ENCODE results near the gene PCOLCE2.

DNA sequence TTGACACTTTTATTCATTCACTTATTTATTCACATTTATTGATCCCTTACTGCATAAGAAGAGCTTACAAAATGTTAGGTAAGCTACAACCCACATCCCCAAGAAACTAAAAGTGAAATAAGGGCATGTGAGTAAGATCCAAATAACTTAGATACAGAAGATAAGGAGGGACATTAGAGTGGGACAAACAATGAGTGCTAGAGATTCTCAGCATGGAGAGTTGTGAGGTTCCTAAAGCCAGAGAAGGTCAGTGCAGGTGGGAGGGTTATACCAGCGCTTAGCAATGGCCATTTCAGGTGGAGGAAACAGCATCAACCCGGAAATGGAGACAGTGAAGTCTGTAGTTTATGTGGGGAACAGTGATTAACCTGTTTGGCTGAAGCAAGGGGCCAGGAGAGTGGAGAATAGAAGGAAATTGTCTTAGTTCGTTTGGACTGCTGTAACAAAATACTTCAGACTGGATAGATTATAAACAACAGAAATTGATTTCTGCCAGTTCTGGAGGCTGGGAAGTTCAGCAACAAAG, 25.5 kb upstream of the PCOLCE2 start:
- TF ChIP-seq, protein P1, sequence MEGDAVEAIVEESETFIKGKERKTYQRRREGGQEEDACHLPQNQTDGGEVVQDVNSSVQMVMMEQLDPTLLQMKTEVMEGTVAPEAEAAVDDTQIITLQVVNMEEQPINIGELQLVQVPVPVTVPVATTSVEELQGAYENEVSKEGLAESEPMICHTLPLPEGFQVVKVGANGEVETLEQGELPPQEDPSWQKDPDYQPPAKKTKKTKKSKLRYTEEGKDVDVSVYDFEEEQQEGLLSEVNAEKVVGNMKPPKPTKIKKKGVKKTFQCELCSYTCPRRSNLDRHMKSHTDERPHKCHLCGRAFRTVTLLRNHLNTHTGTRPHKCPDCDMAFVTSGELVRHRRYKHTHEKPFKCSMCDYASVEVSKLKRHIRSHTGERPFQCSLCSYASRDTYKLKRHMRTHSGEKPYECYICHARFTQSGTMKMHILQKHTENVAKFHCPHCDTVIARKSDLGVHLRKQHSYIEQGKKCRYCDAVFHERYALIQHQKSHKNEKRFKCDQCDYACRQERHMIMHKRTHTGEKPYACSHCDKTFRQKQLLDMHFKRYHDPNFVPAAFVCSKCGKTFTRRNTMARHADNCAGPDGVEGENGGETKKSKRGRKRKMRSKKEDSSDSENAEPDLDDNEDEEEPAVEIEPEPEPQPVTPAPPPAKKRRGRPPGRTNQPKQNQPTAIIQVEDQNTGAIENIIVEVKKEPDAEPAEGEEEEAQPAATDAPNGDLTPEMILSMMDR (IDR thresholded peaks at IDR 0.05): no peak
- TF ChIP-seq POLR2A (IDR thresholded peaks at IDR 0.05): no peak

Measured in testis (tissue), 2 donors.